A673 (cell line): ENCODE measurements around the gene SF3B6. TPM values are rescaled to one million over a fixed set of nuclear protein-coding genes. Genes with fewer than 3 reads are reported as not detected.

Experiments
- BruUV-seq: library from RNA; stranded (reverse); fragments of 400-500 nt; replicated peaks from 2 replicates; lab custom pipeline; 2021; lab: Mats Ljungman, UMichigan
- CTCF ChIA-PET: fragments of 300-600 bp; sonication (Branson Sonifier 250); formaldehyde crosslinking; loops from one replicate; lab custom pipeline; 2022; ENCODE audit warnings: antibody characterized with exemption; lab: Charles Lee
- POLR2A ChIA-PET: fragments of 300-600 bp; sonication (Branson Sonifier 250); formaldehyde crosslinking; loops from one replicate; lab custom pipeline; 2022; ENCODE audit warnings: antibody characterized with exemption; ENCODE audit not compliant: low non-redundant PET; lab: Charles Lee
- DNase-seq: peaks from one replicate; pipeline ENCODE4 v3.0.0-alpha.2; 2015; ENCODE audit warnings: low spot score
- H3K27ac ChIP-seq: fragments of 200-600 bp; sonication (generic); 2 replicates; pipeline ENCODE4 v1.5.1; 2016; ENCODE audit warnings: mixed run types, low read depth, mild to moderate bottlenecking, mixed read lengths, antibody characterized with exemption, low read length; ENCODE audit not compliant: poor library complexity, severe bottlenecking
- H3K27me3 ChIP-seq: fragments of 200-600 bp; sonication (generic); replicated peaks from 2 replicates; pipeline ENCODE4 v1.6.1; 2017; ENCODE audit warnings: mixed run types, low read depth, mild to moderate bottlenecking, mixed read lengths, antibody characterized with exemption, low read length; ENCODE audit not compliant: insufficient read depth, poor library complexity
- H3K36me3 ChIP-seq: fragments of 200-600 bp; sonication (generic); 2 replicates; pipeline ENCODE4 v1.6.1; 2016; ENCODE audit warnings: mixed run types, mild to moderate bottlenecking, mixed read lengths, antibody characterized with exemption, low read length; ENCODE audit not compliant: insufficient read depth, poor library complexity, severe bottlenecking
- H3K4me1 ChIP-seq: fragments of 200-600 bp; sonication (generic); 2 replicates; pipeline ENCODE4 v1.6.1; 2017; ENCODE audit warnings: mixed run types, mild to moderate bottlenecking, mixed read lengths, antibody characterized with exemption, low read length; ENCODE audit not compliant: insufficient read depth, poor library complexity, severe bottlenecking
- H3K4me3 ChIP-seq: fragments of 200-600 bp; sonication (generic); 2 replicates; pipeline ENCODE4 v1.5.1; 2016; ENCODE audit warnings: low read depth, mixed run types, mild to moderate bottlenecking, mixed read lengths, low read length; ENCODE audit not compliant: poor library complexity, severe bottlenecking
- H3K9me3 ChIP-seq: fragments of 200-600 bp; sonication (generic); 2 replicates; pipeline ENCODE4 v1.6.1; 2016; ENCODE audit warnings: mixed run types, low read depth, mild to moderate bottlenecking, mixed read lengths, antibody characterized with exemption, low read length; ENCODE audit not compliant: poor library complexity, severe bottlenecking
- CTCF ChIP-seq: fragments of 300-800, 200-600 bp; sonication (generic); conservative IDR thresholded peaks from 2 replicates; pipeline ENCODE4 v1.5.1; 2017; ENCODE audit warnings: low read depth, mild to moderate bottlenecking, antibody characterized with exemption, low read length, moderate library complexity, mixed read lengths
- EZH2 ChIP-seq: fragments of 200-600 bp; sonication (generic); IDR thresholded peaks from 2 replicates; pipeline ENCODE4 v1.6.1; 2017; ENCODE audit warnings: borderline replicate concordance, low read depth, mild to moderate bottlenecking, mixed read lengths, antibody characterized with exemption, low read length; ENCODE audit not compliant: poor library complexity, severe bottlenecking
- intact Hi-C: fragments of 100-400 bp; cut with micrococcal nuclease; formaldehyde crosslinking; loops from one replicate; pipeline ENCODE4 v1.10.0; 2022; ENCODE audit not compliant: unreplicated experiment
- total RNA-seq: library from RNA; stranded (reverse); gene quantifications from 2 replicates; pipeline ENCODE4 v1.2.3, GENCODE V29; 2021

Gene SF3B6
- total RNA-seq, 1 experiment from 2014 or later: 130 TPM

- POLR2A ChIA-PET: no interaction called here
- intact Hi-C loops: no loop called here
- Histone ChIP-seq H3K36me3 (no peaks in the 10 kb centered on the region), H3K4me3 (no peak overlapping the region), H3K27me3 (no peaks in the 10 kb centered on the region), H3K9me3 (no peaks in the 10 kb centered on the region), H3K27ac (no peak overlapping the region), H3K4me1 (no peaks in the 10 kb centered on the region)
- TF ChIP-seq CTCF (no peak), EZH2 (no peak)
- no TSS peak for BruUV-seq
- DNase-seq: no peak
- CTCF ChIA-PET: no interaction called here
Observed at GRCh38 chr2:24058564-24059271, 17.4 kb downstream of the SF3B6 start.

- TF ChIP-seq EZH2 (no peak), CTCF (no peak)
- ChIA-PET POLR2A (no interaction called here), CTCF (no interaction called here)
- Histone ChIP-seq H3K27me3 (no peaks in the 10 kb centered on the region), H3K36me3 (no peaks in the 10 kb centered on the region), H3K4me3 (no peak overlapping the region), H3K9me3 (no peaks in the 10 kb centered on the region), H3K27ac (no peak overlapping the region), H3K4me1 (peaks cover under 1% of the 10 kb centered on the region)
- DNase-seq: no peak
- intact Hi-C loops: no loop called here
- BruUV-seq: no TSS peak
Observed at GRCh38 chr2:24055750-24056149, 20.4 kb downstream of the SF3B6 start.

- intact Hi-C loops: no loop called here
- DNase-seq: no peak
- H3K27me3 ChIP-seq: no peaks in the 10 kb centered on the region
- H3K4me3 ChIP-seq: no peak overlapping the region
- no peaks in the 10 kb centered on the region for H3K36me3 ChIP-seq
- ChIA-PET CTCF (no interaction called here), POLR2A (no interaction called here)
- H3K9me3 ChIP-seq: no peaks in the 10 kb centered on the region
- TF ChIP-seq EZH2: no peak
- TF ChIP-seq CTCF: no peak
- no TSS peak for BruUV-seq
- H3K27ac ChIP-seq: no peak overlapping the region
- H3K4me1 ChIP-seq: peaks cover 6% of the 10 kb centered on the region
Observed at GRCh38 chr2:24054366-24055010, 21.6 kb downstream of the SF3B6 start.
